IMR-90 (cell line): Measurements from ENCODE around the gene ALS2CL. TPM values are rescaled to one million over a fixed set of nuclear protein-coding genes. Genes with fewer than 3 reads are reported as not detected.

Experiments used
- ATAC-seq: fragments of 200-7000 bp; cut with Tn5 transposase; 2 replicates; pipeline ENCODE4 v1.9.1; 2020; ENCODE audit warnings: low read depth, mild to moderate bottlenecking, moderate library complexity
- BruUV-seq: library from RNA; stranded (reverse); fragments of 400-500 nt; replicated peaks from 2 replicates; lab custom pipeline; 2021; lab: Mats Ljungman, UMichigan
- CTCF ChIA-PET: fragments of 300-600 bp; formaldehyde crosslinking; extraction: SDS; loops from one replicate; lab custom pipeline; 2021; ENCODE audit warnings: antibody characterized with exemption; lab: Yijun Ruan, JAX
- POLR2A ChIA-PET: fragments of 300-600 bp; sonication (Branson Sonifier 250); formaldehyde crosslinking; loops from one replicate; lab custom pipeline; 2022; ENCODE audit warnings: antibody characterized with exemption; ENCODE audit not compliant: unreplicated experiment; lab: Charles Lee
- DNase-seq: peaks from one replicate; pipeline ENCODE4 v3.0.0; 2013
- H2AFZ ChIP-seq: replicated peaks from 2 replicates; pipeline ENCODE3; 2013; ENCODE audit warnings: low read length, mild to moderate bottlenecking; ENCODE audit not compliant: poor library complexity
- H2AK5ac ChIP-seq: 2 replicates; pipeline ENCODE4 v1.6.1; 2013; ENCODE audit warnings: low read depth, low read length, inconsistent platforms
- H2AK9ac ChIP-seq: replicated peaks from 2 replicates; pipeline ENCODE3; 2013; ENCODE audit warnings: mild to moderate bottlenecking, low read depth, low read length, moderate library complexity; ENCODE audit not compliant: poor library complexity
- H2BK120ac ChIP-seq: 2 replicates; pipeline ENCODE4 v1.6.1; 2013; ENCODE audit warnings: low read depth, low read length, inconsistent platforms
- H2BK15ac ChIP-seq: 3 replicates; pipeline ENCODE4 v1.6.1; 2013; ENCODE audit warnings: low read depth, low read length, inconsistent platforms
- H2BK20ac ChIP-seq: 2 replicates; pipeline ENCODE4 v1.6.1; 2013; ENCODE audit warnings: low read depth, mild to moderate bottlenecking, inconsistent platforms, low read length, moderate library complexity
- H2BK5ac ChIP-seq: 2 replicates; pipeline ENCODE4 v1.6.1; 2013; ENCODE audit warnings: mild to moderate bottlenecking, low read depth, low read length, inconsistent platforms; ENCODE audit not compliant: poor library complexity, severe bottlenecking
- H3K14ac ChIP-seq: replicated peaks from 2 replicates; pipeline ENCODE4 v1.6.1; 2013; ENCODE audit warnings: low read depth, low read length, inconsistent platforms
- H3K18ac ChIP-seq: 2 replicates; pipeline ENCODE4 v1.6.1; 2013; ENCODE audit warnings: low read depth, low read length, control low read depth
- H3K23ac ChIP-seq: 2 replicates; pipeline ENCODE4 v1.6.1; 2013; ENCODE audit warnings: low read depth, low read length, inconsistent platforms
- H3K27ac ChIP-seq: 2 replicates; pipeline ENCODE4 v1.5.1; 2013; ENCODE audit warnings: mild to moderate bottlenecking, control low read depth, low read length; ENCODE audit not compliant: insufficient read depth
- H3K27me3 ChIP-seq: 2 replicates; pipeline ENCODE4 v1.6.1; 2013; ENCODE audit warnings: low read length; ENCODE audit not compliant: control insufficient read depth, insufficient read depth
- H3K36me3 ChIP-seq: 2 replicates; pipeline ENCODE4 v1.6.1; 2013; ENCODE audit warnings: low read length, mixed read lengths; ENCODE audit not compliant: control insufficient read depth, insufficient read depth
- H3K4ac ChIP-seq: 2 replicates; pipeline ENCODE4 v1.6.1; 2013; ENCODE audit warnings: low read depth, low read length, inconsistent platforms
- H3K4me1 ChIP-seq: 2 replicates; pipeline ENCODE4 v1.6.1; 2013; ENCODE audit warnings: low read length, mixed read lengths; ENCODE audit not compliant: control insufficient read depth, insufficient read depth
- H3K4me2 ChIP-seq: 2 replicates; pipeline ENCODE4 v1.6.1; 2013; ENCODE audit warnings: low read depth, mild to moderate bottlenecking, control low read depth, low read length, moderate library complexity
- H3K4me3 ChIP-seq: 2 replicates; pipeline ENCODE4 v1.5.1; 2013; ENCODE audit warnings: low read depth, mild to moderate bottlenecking, control low read depth, low read length, moderate library complexity; ENCODE audit not compliant: insufficient read depth
- H3K56ac ChIP-seq: 2 replicates; pipeline ENCODE4 v1.6.1; 2013; ENCODE audit warnings: low read length, inconsistent platforms; ENCODE audit not compliant: insufficient read depth; ENCODE audit errors: extremely low read depth
- H3K79me1 ChIP-seq, 2 experiments: 2 replicates each; pipeline ENCODE4 v1.6.1; 2013; ENCODE audit warnings: low read length in 2 of 2, inconsistent platforms in 1 of 2, low read depth in 1 of 2
- H3K9ac ChIP-seq: 2 replicates; pipeline ENCODE4 v1.6.1; 2013; ENCODE audit warnings: low read depth, low read length, control low read depth
- H3K9me1 ChIP-seq: 2 replicates; pipeline ENCODE4 v1.6.1; 2013; ENCODE audit warnings: low read length, inconsistent platforms; ENCODE audit not compliant: insufficient read depth
- H3K9me3 ChIP-seq: 2 replicates; pipeline ENCODE4 v1.6.1; 2013; ENCODE audit warnings: low read length; ENCODE audit not compliant: control insufficient read depth, insufficient read depth
- H4K20me1 ChIP-seq: 2 replicates; pipeline ENCODE4 v1.6.1; 2013; ENCODE audit warnings: low read length, inconsistent platforms; ENCODE audit not compliant: insufficient read depth
- H4K5ac ChIP-seq: 2 replicates; pipeline ENCODE4 v1.6.1; 2013; ENCODE audit warnings: mild to moderate bottlenecking, low read depth, low read length, control low read depth
- H4K8ac ChIP-seq, 2 experiments: 2 replicates each; pipeline ENCODE4 v1.6.1; 2013; ENCODE audit warnings: low read depth in 2 of 2, low read length in 2 of 2, control low read depth in 1 of 2, inconsistent platforms in 1 of 2
- H4K91ac ChIP-seq: 2 replicates; pipeline ENCODE4 v1.6.1; 2013; ENCODE audit warnings: low read depth, low read length, inconsistent platforms; ENCODE audit not compliant: insufficient read depth
- BHLHE40 ChIP-seq: fragments of 150-350 bp; IDR thresholded peaks from 2 replicates; pipeline ENCODE4 v1.6.1; 2016; ENCODE audit warnings: mild to moderate bottlenecking, low read depth, low read length
- CEBPB ChIP-seq: IDR thresholded peaks from 2 replicates; pipeline ENCODE4 v1.6.1; 2012; ENCODE audit warnings: low read depth, low read length, improper control_type of control experiment
- CHD1 ChIP-seq: IDR thresholded peaks from 2 replicates; pipeline ENCODE4 v1.6.1; 2012; ENCODE audit warnings: low read depth, low read length, improper control_type of control experiment
- FOS ChIP-seq: fragments of 150-350 bp; IDR thresholded peaks from 2 replicates; pipeline ENCODE4 v1.6.1; 2016; ENCODE audit warnings: low read depth, low read length
- MAZ ChIP-seq: IDR thresholded peaks from 2 replicates; pipeline ENCODE4 v1.6.1; 2012; ENCODE audit warnings: low read depth, mild to moderate bottlenecking, low read length, improper control_type of control experiment, moderate library complexity, borderline replicate concordance
- MXI1 ChIP-seq: IDR thresholded peaks from 2 replicates; pipeline ENCODE4 v1.6.1; 2012; ENCODE audit warnings: low read depth, mild to moderate bottlenecking, low read length, moderate library complexity, borderline replicate concordance
- NFE2L2 ChIP-seq: fragments of 150-350 bp; IDR thresholded peaks from 2 replicates; pipeline ENCODE4 v1.6.1; 2016; ENCODE audit warnings: low read depth, mild to moderate bottlenecking, low read length
- POLR2A ChIP-seq: IDR thresholded peaks from 2 replicates; pipeline ENCODE4 v1.6.1; 2012; ENCODE audit warnings: mild to moderate bottlenecking, low read depth, low read length
- RAD21 ChIP-seq: IDR thresholded peaks from 2 replicates; pipeline ENCODE4 v1.6.1; 2012; ENCODE audit warnings: low read length, improper control_type of control experiment
- RFX5 ChIP-seq: IDR thresholded peaks from 2 replicates; pipeline ENCODE4 v1.8.0; 2012; ENCODE audit warnings: low read depth, mild to moderate bottlenecking, low read length, moderate library complexity
- SMC3 ChIP-seq: fragments of 150-350 bp; IDR thresholded peaks from 2 replicates; pipeline ENCODE4 v1.6.1; 2016; ENCODE audit warnings: low read depth, mild to moderate bottlenecking, antibody characterized with exemption, low read length, moderate library complexity
- USF2 ChIP-seq: fragments of 150-350 bp; IDR thresholded peaks from 2 replicates; pipeline ENCODE4 v1.6.1; 2017; ENCODE audit warnings: mild to moderate bottlenecking, antibody characterized with exemption, low read length, low read depth
- WGBS, 2 experiments: methylation state at CpG; one replicate each; pipeline versions ENCODE4 v1.1.5 to v1.1.7; 2013; ENCODE audit warnings: missing lambda C conversion rate in 2 of 2; ENCODE audit not compliant: insufficient read length in 1 of 2; ENCODE audit errors: extremely low coverage in 2 of 2; 5-methylcytosine and 5-hydroxymethylcytosine counted together
- dilution Hi-C: fragments of 300-500 bp; cut with HindIII; formaldehyde crosslinking; loops from one replicate; pipeline ENCODE4 v1.14.3; 2018; ENCODE audit warnings: low sequenced_read_pairs; ENCODE audit not compliant: unreplicated experiment
- in situ Hi-C: fragments of 300-500 bp; cut with MboI; formaldehyde crosslinking; loops from 3 replicates; pipeline ENCODE4 v1.14.3; 2019; ENCODE audit warnings: low sequenced_read_pairs, inconsistent platforms, mixed read lengths
- intact Hi-C: fragments of 100-400 bp; cut with micrococcal nuclease; formaldehyde crosslinking; loops from 2 replicates; pipeline ENCODE4 v1.10.0; 2022
- polyA plus RNA-seq, 3 experiments: library from polyadenylated mRNA; depleted of rRNA; stranded (reverse); fragments of >200 nt; gene quantifications; 2 replicates each; pipeline ENCODE4 v1.2.3, GENCODE V29; 2012; ENCODE audit warnings: low replicate concordance in 1 of 3
- total RNA-seq: library from RNA; depleted of rRNA; stranded (reverse); fragments of >200 nt; gene quantifications from 2 replicates; pipeline ENCODE4 v1.2.3, GENCODE V29; 2012
- TF ChIP-seq, protein P1 (sequence below): conservative IDR thresholded peaks from 2 replicates; pipeline ENCODE4 v1.5.1; 2012; ENCODE audit warnings: mild to moderate bottlenecking, low read depth, low read length, improper control_type of control experiment
- TF ChIP-seq, protein P2 (sequence below): fragments of 150-350 bp; IDR thresholded peaks from 2 replicates; pipeline ENCODE4 v1.6.1; 2016; ENCODE audit warnings: low read depth, mild to moderate bottlenecking, low read length, moderate library complexity, borderline replicate concordance

ALS2CL gene
- total and polyA plus RNA-seq, 2 of the 4 experiments (the other 2 are of a cell fraction), result 2.2 to 4.8 TPM

DNA sequence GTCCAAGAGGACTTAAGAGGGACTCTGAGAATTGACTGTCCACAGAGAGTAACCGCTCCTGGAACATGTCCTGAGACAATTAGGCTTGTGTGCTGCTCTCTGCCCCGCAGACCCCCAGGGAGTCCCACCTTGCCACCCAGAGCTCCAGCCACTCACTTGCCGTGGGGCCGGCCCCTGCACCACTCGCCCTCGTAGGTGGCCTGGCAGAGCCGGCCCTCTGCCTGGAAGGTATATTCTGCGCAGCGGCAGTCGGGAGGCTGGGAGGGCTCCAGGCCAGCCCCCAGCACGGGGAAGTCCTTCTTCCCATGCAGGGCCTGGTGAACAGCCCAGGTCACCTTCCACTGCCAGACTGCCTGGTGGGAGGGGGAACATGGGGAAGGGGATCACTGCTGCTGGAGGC is 10.5 kb downstream of the ALS2CL start:
- in situ Hi-C loops, result no loop called here
- no peak overlapping the region for H2AFZ ChIP-seq
- H2BK5ac ChIP-seq, result no peak overlapping the region
- H3K4ac ChIP-seq, result no peak overlapping the region
- no peaks in the 10 kb centered on the region for H3K27me3 ChIP-seq
- H2AK5ac ChIP-seq, result no peak overlapping the region
- no peak overlapping the region for H3K18ac ChIP-seq
- H3K9me1 ChIP-seq, result peaks cover 5% of the 10 kb centered on the region; the same call in 1 of the 2 replicates
- H2BK20ac ChIP-seq, result no peak overlapping the region
- no peak for ATAC-seq
- no peak overlapping the region for H2BK15ac ChIP-seq
- H2BK120ac ChIP-seq, result no peak overlapping the region
- no peak overlapping the region for H3K23ac ChIP-seq
- no peak overlapping the region for H4K91ac ChIP-seq
- intact Hi-C loops, result no loop called here
- H3K36me3 ChIP-seq, result peaks cover 8% of the 10 kb centered on the region; the same call in 1 of the 2 replicates
- H3K56ac ChIP-seq, result no peak overlapping the region
- H3K79me1 ChIP-seq, result no peaks in the 10 kb centered on the region
- BruUV-seq, result no TSS peak
- H3K4me1 ChIP-seq, result no peaks in the 10 kb centered on the region
- H2AK9ac ChIP-seq, result no peak overlapping the region
- H3K27ac ChIP-seq, result no peak overlapping the region
- H3K14ac ChIP-seq, result no peak overlapping the region
- H3K4me2 ChIP-seq, result no peak overlapping the region
- DNase-seq, result no peak
- POLR2A ChIA-PET, result no interaction called here
- TF ChIP-seq FOS, result no peak
- TF ChIP-seq, protein P1, sequence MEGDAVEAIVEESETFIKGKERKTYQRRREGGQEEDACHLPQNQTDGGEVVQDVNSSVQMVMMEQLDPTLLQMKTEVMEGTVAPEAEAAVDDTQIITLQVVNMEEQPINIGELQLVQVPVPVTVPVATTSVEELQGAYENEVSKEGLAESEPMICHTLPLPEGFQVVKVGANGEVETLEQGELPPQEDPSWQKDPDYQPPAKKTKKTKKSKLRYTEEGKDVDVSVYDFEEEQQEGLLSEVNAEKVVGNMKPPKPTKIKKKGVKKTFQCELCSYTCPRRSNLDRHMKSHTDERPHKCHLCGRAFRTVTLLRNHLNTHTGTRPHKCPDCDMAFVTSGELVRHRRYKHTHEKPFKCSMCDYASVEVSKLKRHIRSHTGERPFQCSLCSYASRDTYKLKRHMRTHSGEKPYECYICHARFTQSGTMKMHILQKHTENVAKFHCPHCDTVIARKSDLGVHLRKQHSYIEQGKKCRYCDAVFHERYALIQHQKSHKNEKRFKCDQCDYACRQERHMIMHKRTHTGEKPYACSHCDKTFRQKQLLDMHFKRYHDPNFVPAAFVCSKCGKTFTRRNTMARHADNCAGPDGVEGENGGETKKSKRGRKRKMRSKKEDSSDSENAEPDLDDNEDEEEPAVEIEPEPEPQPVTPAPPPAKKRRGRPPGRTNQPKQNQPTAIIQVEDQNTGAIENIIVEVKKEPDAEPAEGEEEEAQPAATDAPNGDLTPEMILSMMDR, result no peak
- TF ChIP-seq, protein P2, sequence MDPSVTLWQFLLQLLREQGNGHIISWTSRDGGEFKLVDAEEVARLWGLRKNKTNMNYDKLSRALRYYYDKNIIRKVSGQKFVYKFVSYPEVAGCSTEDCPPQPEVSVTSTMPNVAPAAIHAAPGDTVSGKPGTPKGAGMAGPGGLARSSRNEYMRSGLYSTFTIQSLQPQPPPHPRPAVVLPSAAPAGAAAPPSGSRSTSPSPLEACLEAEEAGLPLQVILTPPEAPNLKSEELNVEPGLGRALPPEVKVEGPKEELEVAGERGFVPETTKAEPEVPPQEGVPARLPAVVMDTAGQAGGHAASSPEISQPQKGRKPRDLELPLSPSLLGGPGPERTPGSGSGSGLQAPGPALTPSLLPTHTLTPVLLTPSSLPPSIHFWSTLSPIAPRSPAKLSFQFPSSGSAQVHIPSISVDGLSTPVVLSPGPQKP, result no peak
- no peak for TF ChIP-seq CEBPB
- no peak for TF ChIP-seq NFE2L2
- no peak for TF ChIP-seq MAZ
- no peak for TF ChIP-seq BHLHE40
- no peak for TF ChIP-seq USF2
- TF ChIP-seq RFX5, result no peak
- no peak for TF ChIP-seq POLR2A
- TF ChIP-seq RAD21, result no peak
- TF ChIP-seq MXI1, result no peak
- no peak for TF ChIP-seq CHD1
- TF ChIP-seq SMC3, result no peak
- dilution Hi-C loops, result no loop called here
- 80% methylated on average over 1 of the region's 11 CpGs; no CpG with 5 or more reads in 1 of the 2 experiments for WGBS, 2 experiments
- H4K5ac ChIP-seq, result no peak overlapping the region
- H4K20me1 ChIP-seq, result no peaks in the 10 kb centered on the region
- no peak overlapping the region for H3K9ac ChIP-seq
- CTCF ChIA-PET, result no interaction called here
- H3K9me3 ChIP-seq, result no peaks in the 10 kb centered on the region
- H3K4me3 ChIP-seq, result no peak overlapping the region
- H4K8ac ChIP-seq, result no peak overlapping the region
